ENCODE results near the gene ADCY9.

DNA sequence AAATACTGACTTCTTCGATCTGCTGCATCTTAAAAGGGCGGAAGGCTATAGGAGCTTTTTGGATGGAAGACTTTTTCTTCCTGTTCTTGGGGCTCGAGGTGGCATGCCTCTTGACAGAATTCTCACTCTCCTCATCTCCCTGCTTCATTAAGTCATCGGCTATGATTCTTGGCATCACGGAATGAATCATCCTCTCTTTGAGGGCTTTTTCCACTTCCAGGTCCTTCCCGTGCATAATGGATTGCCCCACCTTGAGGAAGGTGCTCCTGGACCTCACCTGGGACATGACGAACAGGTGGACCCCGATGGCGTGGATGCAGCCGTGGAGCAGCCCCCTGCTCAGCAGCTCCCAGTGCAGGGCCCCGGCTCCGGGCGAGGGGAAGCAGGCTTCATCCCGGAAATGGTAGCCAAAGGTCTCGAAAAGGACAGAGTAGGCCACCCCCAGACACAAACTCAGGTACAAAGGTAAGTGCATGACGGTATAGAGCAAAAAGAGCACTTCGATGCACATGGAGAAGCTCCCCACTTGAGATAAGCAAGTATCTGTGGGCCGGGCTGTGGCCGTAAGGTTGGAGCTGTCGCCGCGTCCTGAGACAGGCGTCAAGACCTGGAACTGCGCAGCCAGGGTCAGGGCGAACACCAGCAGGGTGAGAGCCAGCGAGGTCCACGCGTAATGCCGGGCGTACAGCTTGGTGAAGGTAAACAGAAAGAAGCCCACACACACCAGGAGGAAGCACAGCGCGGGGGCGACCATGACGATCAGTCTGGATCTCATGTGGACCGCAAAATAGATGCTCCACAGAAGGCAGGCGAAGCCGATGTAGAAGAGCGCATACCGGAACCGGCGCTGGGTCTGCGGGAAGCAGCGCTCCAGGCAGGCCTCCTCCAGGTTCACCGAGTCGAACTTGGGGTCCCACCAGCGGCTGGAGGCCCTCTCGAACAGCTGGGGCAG lies 1.7 kb downstream of the ADCY9 start:
- TF ChIP-seq, protein P1, sequence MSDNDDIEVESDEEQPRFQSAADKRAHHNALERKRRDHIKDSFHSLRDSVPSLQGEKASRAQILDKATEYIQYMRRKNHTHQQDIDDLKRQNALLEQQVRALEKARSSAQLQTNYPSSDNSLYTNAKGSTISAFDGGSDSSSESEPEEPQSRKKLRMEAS (IDR thresholded peaks at IDR 0.05; ENCODE audit: low read depth, low read length) = no peak
- TF ChIP-seq, protein P2, sequence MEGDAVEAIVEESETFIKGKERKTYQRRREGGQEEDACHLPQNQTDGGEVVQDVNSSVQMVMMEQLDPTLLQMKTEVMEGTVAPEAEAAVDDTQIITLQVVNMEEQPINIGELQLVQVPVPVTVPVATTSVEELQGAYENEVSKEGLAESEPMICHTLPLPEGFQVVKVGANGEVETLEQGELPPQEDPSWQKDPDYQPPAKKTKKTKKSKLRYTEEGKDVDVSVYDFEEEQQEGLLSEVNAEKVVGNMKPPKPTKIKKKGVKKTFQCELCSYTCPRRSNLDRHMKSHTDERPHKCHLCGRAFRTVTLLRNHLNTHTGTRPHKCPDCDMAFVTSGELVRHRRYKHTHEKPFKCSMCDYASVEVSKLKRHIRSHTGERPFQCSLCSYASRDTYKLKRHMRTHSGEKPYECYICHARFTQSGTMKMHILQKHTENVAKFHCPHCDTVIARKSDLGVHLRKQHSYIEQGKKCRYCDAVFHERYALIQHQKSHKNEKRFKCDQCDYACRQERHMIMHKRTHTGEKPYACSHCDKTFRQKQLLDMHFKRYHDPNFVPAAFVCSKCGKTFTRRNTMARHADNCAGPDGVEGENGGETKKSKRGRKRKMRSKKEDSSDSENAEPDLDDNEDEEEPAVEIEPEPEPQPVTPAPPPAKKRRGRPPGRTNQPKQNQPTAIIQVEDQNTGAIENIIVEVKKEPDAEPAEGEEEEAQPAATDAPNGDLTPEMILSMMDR (IDR thresholded peaks at IDR 0.05; ENCODE audit: low read depth, low read length) = no peak
- TF ChIP-seq POLR2A (IDR thresholded peaks at IDR 0.05; ENCODE audit: extremely low read depth, insufficient read length) = no peak
